HCT116 (cell line): ENCODE measurements around the gene SRRM2.

Experiments
- CBX3 ChIP-seq: IDR thresholded peaks from 2 replicates; pipeline ENCODE4 v1.6.1; 2012; ENCODE audit warnings: low read depth
- CTCF ChIP-seq, 3 experiments: fragments of 200-600 bp in 1 of 3; sonication (generic) in 1 of 3; IDR thresholded peaks in 2 of 3; conservative IDR thresholded peaks in 1 of 3; 2 replicates each; pipeline ENCODE4 v1.5.1; 2012 to 2017; ENCODE audit warnings: low read depth in 2 of 3, low read length in 2 of 3, antibody characterized with exemption in 1 of 3, borderline replicate concordance in 1 of 3, control low read depth in 1 of 3, mild to moderate bottlenecking in 1 of 3, mixed read lengths in 1 of 3, mixed run types in 1 of 3, moderate library complexity in 1 of 3; ENCODE audit not compliant: insufficient read depth in 1 of 3
- RAD21 ChIP-seq: IDR thresholded peaks from 2 replicates; pipeline ENCODE4 v1.6.1; 2012; ENCODE audit warnings: low read depth, mild to moderate bottlenecking

- TF ChIP-seq CTCF (IDR thresholded peaks at IDR 0.05 in 2 of 3, conservative IDR thresholded peaks at IDR 0.05 in 1 of 3; ENCODE audit: borderline replicate concordance in 1 of 3, insufficient read depth in 1 of 3, low read depth in 2 of 3, low read length in 2 of 3) (no peak), RAD21 (no peak), CBX3 (no peak)
Observed at GRCh38 chr16:2769100-2769529, 16.7 kb downstream of the SRRM2 start.
